HEK293T (cell line): ENCODE measurements around the gene IKZF5.

Experiments
- ELF4 ChIP-seq: fragments of 450-650 bp; IDR thresholded peaks from 2 replicates; pipeline ENCODE4 v1.6.1; 2017; ENCODE audit warnings: antibody characterized with exemption
- FOXM1 ChIP-seq: fragments of 450-650 bp; IDR thresholded peaks from 2 replicates; pipeline ENCODE4 v1.6.1; 2017; ENCODE audit warnings: mild to moderate bottlenecking, borderline replicate concordance
- L3MBTL2 ChIP-seq: fragments of 450-650 bp; conservative IDR thresholded peaks from 2 replicates; pipeline ENCODE4 v1.6.1; 2016; ENCODE audit warnings: mild to moderate bottlenecking
- LEF1 ChIP-seq: fragments of 450-650 bp; IDR thresholded peaks from 2 replicates; pipeline ENCODE4 v1.6.1; 2017; ENCODE audit warnings: mild to moderate bottlenecking, borderline replicate concordance
- SP1 ChIP-seq: fragments of 450-650 bp; IDR thresholded peaks from 2 replicates; pipeline ENCODE4 v1.6.1; 2017
- SUZ12 ChIP-seq: fragments of 450-650 bp; IDR thresholded peaks from 2 replicates; pipeline ENCODE4 v1.6.1; 2016; ENCODE audit warnings: mild to moderate bottlenecking
- ZNF384 ChIP-seq: fragments of 450-650 bp; IDR thresholded peaks from 2 replicates; pipeline ENCODE4 v1.6.1; 2016
- TF ChIP-seq, protein P1 (sequence below): fragments of 450-650 bp; IDR thresholded peaks from 2 replicates; pipeline ENCODE4 v1.6.1; 2016

DNA sequence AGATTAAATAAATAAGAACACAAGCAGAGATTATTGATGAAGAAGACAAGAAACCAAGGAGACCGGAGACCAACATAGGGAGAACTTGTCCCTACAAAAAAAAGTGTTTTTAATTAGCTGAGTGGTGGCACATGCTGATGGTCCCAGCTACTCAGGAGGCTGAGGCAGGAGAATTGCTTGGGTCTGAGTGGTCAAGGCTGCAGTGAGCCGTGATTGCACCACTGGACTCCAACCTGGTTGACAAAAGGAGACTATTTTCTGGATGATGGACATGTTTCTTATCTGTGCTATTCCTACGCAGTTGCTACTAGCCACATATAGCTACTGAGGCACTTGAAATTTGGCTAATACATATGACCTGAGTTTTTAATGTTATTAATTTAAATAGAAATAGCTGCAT lies 9.7 kb downstream of the IKZF5 start:
- TF ChIP-seq SP1 (no peak), LEF1 (no peak), FOXM1 (no peak), ZNF384 (no peak), ELF4 (no peak), SUZ12 (no peak), L3MBTL2 (no peak)
- TF ChIP-seq, protein P1, sequence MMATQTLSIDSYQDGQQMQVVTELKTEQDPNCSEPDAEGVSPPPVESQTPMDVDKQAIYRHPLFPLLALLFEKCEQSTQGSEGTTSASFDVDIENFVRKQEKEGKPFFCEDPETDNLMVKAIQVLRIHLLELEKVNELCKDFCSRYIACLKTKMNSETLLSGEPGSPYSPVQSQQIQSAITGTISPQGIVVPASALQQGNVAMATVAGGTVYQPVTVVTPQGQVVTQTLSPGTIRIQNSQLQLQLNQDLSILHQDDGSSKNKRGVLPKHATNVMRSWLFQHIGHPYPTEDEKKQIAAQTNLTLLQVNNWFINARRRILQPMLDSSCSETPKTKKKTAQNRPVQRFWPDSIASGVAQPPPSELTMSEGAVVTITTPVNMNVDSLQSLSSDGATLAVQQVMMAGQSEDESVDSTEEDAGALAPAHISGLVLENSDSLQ, result no peak
